Loucy (cell line): ENCODE data around the gene DIPK1A.

Experiments
- H2AFZ ChIP-seq: fragments of 200-600 bp; sonication (generic); 2 replicates; pipeline ENCODE4 v1.6.0; 2016; ENCODE audit warnings: antibody characterized with exemption, mild to moderate bottlenecking, low read length, moderate library complexity
- H3F3A ChIP-seq: fragments of 200-600 bp; 2 replicates; pipeline ENCODE4 v1.6.0; 2016; ENCODE audit warnings: antibody characterized with exemption, low read depth, mild to moderate bottlenecking
- H3K27me3 ChIP-seq: fragments of 200-600 bp; sonication (generic); 2 replicates; pipeline ENCODE4 v1.6.1; 2014; ENCODE audit warnings: low read length, mild to moderate bottlenecking; ENCODE audit not compliant: insufficient read depth, poor library complexity, severe bottlenecking
- H3K36me3 ChIP-seq: fragments of 200-600 bp; sonication (generic); 2 replicates; pipeline ENCODE4 v1.6.1; 2016; ENCODE audit warnings: low read length; ENCODE audit not compliant: insufficient read depth
- H3K4me1 ChIP-seq: fragments of 200-600 bp; sonication (generic); 2 replicates; pipeline ENCODE4 v1.5.1; 2014; ENCODE audit warnings: low read length, mild to moderate bottlenecking; ENCODE audit not compliant: insufficient read depth, poor library complexity, severe bottlenecking
- H3K4me2 ChIP-seq: fragments of 200-600 bp; sonication (generic); 2 replicates; pipeline ENCODE4 v1.6.0; 2014; ENCODE audit warnings: antibody characterized with exemption, low read length, low read depth, mild to moderate bottlenecking; ENCODE audit not compliant: poor library complexity, severe bottlenecking
- H3K4me3 ChIP-seq: fragments of 200-600 bp; sonication (generic); 2 replicates; pipeline ENCODE4 v1.5.1; 2014; ENCODE audit warnings: low read length, mild to moderate bottlenecking, mixed read lengths; ENCODE audit not compliant: poor library complexity, severe bottlenecking
- H3K79me2 ChIP-seq: fragments of 200-600 bp; sonication (generic); 2 replicates; pipeline ENCODE4 v1.6.1; 2014; ENCODE audit warnings: low read length; ENCODE audit not compliant: insufficient read depth
- H3K9ac ChIP-seq: fragments of 200-600 bp; sonication (generic); 2 replicates; pipeline ENCODE4 v1.6.0; 2014; ENCODE audit warnings: mild to moderate bottlenecking, low read depth, low read length, moderate library complexity; ENCODE audit not compliant: poor library complexity, severe bottlenecking
- H3K9me2 ChIP-seq: fragments of 200-600 bp; sonication (generic); replicated peaks from 2 replicates; pipeline ENCODE4 v1.6.1; 2016; ENCODE audit warnings: low read depth, low read length, mixed read lengths
- H3K9me3 ChIP-seq: fragments of 200-600 bp; sonication (generic); 2 replicates; pipeline ENCODE4 v1.6.1; 2014; ENCODE audit warnings: mild to moderate bottlenecking, antibody characterized with exemption, low read length, low read depth; ENCODE audit not compliant: insufficient read depth
- H4K20me1 ChIP-seq: fragments of 200-600 bp; sonication (generic); 2 replicates; pipeline ENCODE4 v1.6.0; 2014; ENCODE audit warnings: antibody characterized with exemption, low read length, mild to moderate bottlenecking; ENCODE audit not compliant: insufficient read depth, poor library complexity, severe bottlenecking
- EZH2phosphoT487 ChIP-seq: fragments of 200-600 bp; IDR thresholded peaks from 2 replicates; pipeline ENCODE4 v1.6.1; 2018; ENCODE audit warnings: antibody characterized with exemption, mild to moderate bottlenecking, moderate library complexity, borderline replicate concordance
- TF ChIP-seq, protein P1 (sequence below): fragments of 200-600 bp; sonication (generic); conservative IDR thresholded peaks from 2 replicates; pipeline ENCODE4 v1.5.1; 2014; ENCODE audit warnings: mild to moderate bottlenecking, antibody characterized with exemption, low read length

Gene DIPK1A

GRCh38 chr1:92820024-92820423 is 141.2 kb downstream of the DIPK1A start:
- TF ChIP-seq, protein P1, sequence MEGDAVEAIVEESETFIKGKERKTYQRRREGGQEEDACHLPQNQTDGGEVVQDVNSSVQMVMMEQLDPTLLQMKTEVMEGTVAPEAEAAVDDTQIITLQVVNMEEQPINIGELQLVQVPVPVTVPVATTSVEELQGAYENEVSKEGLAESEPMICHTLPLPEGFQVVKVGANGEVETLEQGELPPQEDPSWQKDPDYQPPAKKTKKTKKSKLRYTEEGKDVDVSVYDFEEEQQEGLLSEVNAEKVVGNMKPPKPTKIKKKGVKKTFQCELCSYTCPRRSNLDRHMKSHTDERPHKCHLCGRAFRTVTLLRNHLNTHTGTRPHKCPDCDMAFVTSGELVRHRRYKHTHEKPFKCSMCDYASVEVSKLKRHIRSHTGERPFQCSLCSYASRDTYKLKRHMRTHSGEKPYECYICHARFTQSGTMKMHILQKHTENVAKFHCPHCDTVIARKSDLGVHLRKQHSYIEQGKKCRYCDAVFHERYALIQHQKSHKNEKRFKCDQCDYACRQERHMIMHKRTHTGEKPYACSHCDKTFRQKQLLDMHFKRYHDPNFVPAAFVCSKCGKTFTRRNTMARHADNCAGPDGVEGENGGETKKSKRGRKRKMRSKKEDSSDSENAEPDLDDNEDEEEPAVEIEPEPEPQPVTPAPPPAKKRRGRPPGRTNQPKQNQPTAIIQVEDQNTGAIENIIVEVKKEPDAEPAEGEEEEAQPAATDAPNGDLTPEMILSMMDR: no peak
- no peak for TF ChIP-seq EZH2phosphoT487
- no peak overlapping the region for H3K4me3 ChIP-seq
- H2AFZ ChIP-seq: no peak overlapping the region

DNA sequence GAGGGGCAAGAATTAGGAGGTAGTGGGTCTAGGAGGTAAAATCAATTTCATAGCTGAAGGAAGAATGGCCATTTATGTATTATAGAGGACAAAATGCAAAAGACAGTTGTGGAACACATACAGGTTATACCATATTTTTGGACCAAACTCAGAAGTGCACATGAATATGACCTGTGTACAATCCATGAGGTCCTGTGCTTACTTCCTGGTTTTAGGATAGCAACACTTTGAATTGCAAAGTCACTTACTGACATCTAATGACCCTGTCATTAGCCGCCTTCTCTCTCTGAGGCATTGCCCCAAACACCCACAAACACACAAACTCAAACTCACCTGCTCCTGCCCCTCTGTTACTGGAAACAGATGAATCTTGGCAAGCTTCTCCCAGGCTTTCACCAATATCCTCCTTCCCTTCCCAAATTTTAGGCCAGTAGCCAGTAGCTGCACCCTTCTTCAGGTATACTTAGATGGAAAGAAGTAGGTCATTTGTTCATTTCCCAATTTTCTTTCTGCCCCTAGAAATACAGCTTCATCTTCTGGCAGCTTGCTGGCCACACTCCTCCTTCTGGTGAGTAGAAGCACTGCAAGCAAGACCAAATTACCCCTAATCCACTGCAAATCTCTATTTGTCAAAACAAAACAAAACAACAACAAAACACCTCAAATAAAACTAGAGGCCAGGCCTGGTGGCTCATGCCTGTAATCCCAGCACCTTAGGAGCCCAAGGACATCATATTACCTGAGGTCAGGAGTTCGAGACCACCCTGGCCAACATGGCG is 143.1 kb downstream of the DIPK1A start:
- Histone ChIP-seq H3K4me3 (no peak overlapping the region), H3F3A (no peaks in the 10 kb centered on the region), H3K9me2 (no peaks in the 10 kb centered on the region), H3K36me3 (no peaks in the 10 kb centered on the region), H4K20me1 (no peaks in the 10 kb centered on the region), H3K9me3 (no peaks in the 10 kb centered on the region), H3K27me3 (no peaks in the 10 kb centered on the region), H3K4me2 (no peak overlapping the region), H3K9ac (no peak overlapping the region), H3K4me1 (no peaks in the 10 kb centered on the region), H3K79me2 (no peaks in the 10 kb centered on the region), H2AFZ (peak overlapping the region; percentile 74; the same call in 1 of the 2 replicates)
- TF ChIP-seq EZH2phosphoT487: no peak
- TF ChIP-seq, protein P1: peak; percentile 81

More at GRCh38 chr1:92820024-92820423, 141.2 kb downstream of the DIPK1A start:
- Histone ChIP-seq H3K79me2 (no peaks in the 10 kb centered on the region), H3K9ac (no peak overlapping the region), H3K4me1 (no peaks in the 10 kb centered on the region), H3K27me3 (no peaks in the 10 kb centered on the region), H3K36me3 (no peaks in the 10 kb centered on the region), H3F3A (no peaks in the 10 kb centered on the region), H3K9me3 (no peaks in the 10 kb centered on the region), H3K9me2 (no peaks in the 10 kb centered on the region), H3K4me2 (no peak overlapping the region), H4K20me1 (no peaks in the 10 kb centered on the region)

GRCh38 chr1:92817137-92817697 is 144.0 kb downstream of the DIPK1A start:
- Histone ChIP-seq H3K79me2 (no peaks in the 10 kb centered on the region), H4K20me1 (no peaks in the 10 kb centered on the region), H3K27me3 (no peaks in the 10 kb centered on the region), H3K4me1 (no peaks in the 10 kb centered on the region), H3F3A (no peaks in the 10 kb centered on the region), H3K36me3 (no peaks in the 10 kb centered on the region), H3K9me2 (no peaks in the 10 kb centered on the region), H2AFZ (no peak overlapping the region), H3K9me3 (no peaks in the 10 kb centered on the region), H3K9ac (no peak overlapping the region), H3K4me3 (no peak overlapping the region), H3K4me2 (no peak overlapping the region)
- no peak for TF ChIP-seq EZH2phosphoT487
